Measurements from ENCODE around the gene FBXW7. TPM values are rescaled to one million over a fixed set of nuclear protein-coding genes. Genes with fewer than 3 reads are reported as not detected.
"Not testable (repeated sequence)": the region's sequence is repeated elsewhere in the genome, so short reads cannot be mapped to it uniquely, and the experiment has no call there.

The FBXW7 gene
- total RNA-seq, 1 donor from 2014 or later, result 126 TPM

DNA sequence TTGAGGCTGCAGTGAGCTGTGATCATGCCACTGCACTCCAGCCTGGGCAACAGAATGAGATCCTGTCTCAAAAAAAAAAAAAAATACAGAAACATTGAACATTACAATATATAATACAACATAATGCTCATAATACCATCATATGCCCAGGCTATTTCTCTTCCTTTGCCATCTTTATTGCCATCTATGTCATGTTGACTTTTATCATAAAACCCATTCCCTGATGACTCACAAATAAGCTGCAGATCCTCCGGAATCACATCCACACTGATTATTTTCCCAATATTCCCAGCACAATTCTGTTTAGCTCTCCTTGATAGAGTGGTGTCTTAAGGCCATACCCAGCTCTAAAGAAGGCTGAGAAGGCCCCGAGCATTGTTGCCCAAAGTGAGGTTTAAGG lies 9.2 kb upstream of the FBXW7 start:
- DNase-seq, result no peak

DNA sequence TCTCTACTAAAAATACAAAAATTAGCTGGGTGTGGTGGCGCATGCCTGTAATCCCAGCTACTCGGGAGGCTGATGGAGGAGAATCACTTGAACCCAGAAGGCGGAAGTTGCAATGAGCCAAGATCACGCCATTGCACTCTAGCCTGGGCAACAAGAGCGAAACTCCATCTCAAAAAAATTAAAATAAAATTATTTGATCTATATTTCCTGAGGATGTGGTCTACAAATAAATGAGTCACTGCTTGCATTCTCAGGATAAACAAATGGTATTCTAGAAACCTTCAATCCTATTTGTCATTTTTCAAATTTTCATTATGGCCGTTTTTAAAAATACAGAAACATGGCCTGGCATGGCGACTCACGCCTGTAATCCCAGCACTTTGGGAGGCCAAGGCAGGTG lies 8.6 kb upstream of the FBXW7 start:
- not testable (repeated sequence) for DNase-seq

GRCh38 chr4:152540941-152541340 lies 5.0 kb upstream of the FBXW7 start:
- no peak for DNase-seq

DNA sequence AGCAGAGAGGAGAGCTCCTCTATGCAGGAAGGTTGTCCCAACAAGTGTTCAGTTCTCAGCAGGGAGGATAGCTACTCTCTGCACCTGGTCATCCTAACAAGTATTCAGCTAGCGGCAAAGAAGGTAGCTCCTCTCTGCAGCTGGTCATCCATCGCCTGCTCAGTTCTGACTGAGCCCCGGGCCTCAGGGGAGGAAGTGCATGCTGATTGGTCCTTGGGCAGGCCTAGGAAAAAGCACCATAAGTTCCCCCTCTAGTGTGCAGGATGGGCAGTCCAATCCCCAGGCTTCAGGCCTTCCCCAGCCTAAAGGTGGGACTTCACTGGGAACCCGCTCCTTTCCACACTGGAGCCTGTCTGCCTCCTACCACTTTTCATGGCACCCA lies 4.4 kb upstream of the FBXW7 start:
- DNase-seq, result no peak

DNA sequence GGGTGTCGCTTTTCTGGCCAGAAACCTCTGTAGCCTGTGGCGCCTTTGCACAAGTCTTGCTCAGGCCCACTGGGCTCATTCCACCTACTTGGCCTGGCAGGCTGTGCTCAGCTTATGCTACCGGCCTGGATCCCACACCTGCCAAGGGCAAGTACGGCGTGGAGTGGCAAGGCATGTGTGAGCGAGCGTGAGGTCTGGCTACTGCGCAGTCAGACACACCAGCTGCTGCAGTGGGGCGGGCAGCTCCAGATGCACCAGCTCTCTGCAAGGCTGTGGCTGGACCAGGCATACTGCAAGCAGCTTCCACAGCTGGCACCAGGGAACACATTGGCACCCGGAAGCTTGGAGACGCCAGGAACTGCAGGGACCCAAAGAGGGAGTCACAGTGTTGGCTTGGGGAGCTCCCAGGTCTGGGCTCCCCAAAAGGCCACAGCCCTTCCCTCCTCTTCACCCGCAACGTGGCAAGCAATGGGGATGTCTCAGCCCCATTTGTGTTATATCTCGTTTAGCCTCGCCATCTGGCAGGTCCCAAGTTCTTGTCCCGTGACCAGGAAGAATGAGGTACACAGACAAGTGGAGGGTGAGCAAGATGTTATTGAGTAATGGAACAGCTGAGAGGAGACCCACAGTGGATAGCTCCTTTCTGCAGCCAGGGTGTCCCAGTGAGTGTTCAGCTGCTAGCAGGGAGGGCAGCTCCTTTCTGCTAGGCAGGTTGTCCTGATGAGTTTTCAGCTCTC lies 3.8 kb upstream of the FBXW7 start:
- no peak for DNase-seq

- DNase-seq, result no peak
Observed at GRCh38 chr4:152537881-152538280, 2.0 kb upstream of the FBXW7 start.

- DNase-seq, result no peak
Observed at GRCh38 chr4:152536545-152537182, 772 bp upstream of the FBXW7 start.

DNA sequence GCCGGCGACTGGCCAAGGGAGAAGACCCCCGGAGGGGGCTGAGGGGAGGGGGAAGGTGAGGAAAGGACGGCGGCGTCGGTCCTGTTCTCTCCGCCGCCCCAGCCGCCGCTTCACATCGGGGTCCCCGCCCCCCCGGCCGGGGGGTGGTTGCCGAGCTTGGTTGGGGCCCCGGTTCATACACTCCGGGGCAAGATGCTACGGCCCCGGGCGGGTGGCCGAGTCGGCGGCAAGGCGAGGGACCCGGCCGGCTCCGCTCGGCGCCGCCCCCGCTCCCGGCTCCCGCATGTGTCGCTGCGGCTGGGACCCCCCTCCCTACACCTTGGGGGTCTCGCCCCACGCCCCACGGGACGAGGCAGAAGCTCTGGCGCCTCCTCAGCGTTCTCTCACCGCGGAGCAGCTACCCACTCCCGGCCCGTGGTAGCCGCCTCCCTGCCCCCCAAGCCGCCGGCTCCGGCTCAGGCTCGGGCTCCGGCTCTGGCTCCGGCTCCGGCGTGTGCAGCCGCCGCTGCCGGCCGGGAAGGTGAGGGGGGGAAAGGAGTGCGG lies 461 bp downstream of the FBXW7 start:
- DNase-seq, result no peak

DNA sequence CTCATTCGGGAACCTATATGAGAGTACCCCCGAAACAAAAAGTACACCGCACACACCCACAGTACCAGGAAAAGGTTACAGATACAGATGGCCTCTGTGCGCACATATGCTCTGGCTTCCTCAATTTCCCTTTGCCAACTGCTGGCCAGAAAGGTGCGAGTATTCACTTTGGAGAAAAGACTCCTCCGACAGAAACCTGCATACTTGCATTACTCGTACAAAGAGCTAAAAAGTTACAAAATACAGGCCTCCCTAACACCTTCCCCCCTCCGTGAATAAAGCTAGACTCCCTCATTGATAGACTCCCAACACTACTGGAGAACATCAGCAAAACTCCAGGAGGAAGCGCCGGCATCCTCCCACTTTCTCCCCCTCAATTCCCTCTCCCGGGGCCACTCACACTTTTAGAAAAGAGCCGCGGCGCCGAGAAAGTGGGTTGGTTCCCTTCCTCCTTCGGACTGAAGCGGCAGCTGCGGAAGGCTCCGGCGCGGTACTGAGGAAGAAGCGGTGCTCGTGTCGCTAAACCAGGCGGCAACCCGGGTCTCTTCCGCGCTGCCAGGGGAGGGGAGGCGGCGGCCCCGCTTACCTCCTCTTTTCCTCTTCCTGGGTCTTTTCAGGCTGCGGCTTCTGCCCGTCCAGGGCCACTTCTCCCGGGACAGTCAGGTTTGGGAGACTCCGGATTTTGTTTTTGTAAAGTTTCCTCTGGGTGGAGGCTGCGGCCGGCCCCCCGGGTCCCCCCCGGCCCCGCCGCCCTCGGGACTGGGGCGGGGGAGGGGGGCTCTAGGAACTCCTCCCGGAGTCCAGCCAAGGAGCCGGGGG lies 1.1 kb downstream of the FBXW7 start:
- DNase-seq, result peak; percentile 57

GRCh38 chr4:152531479-152531878 lies 4.4 kb downstream of the FBXW7 start:
- peak; percentile 18 for DNase-seq

- DNase-seq, result no peak
Observed at GRCh38 chr4:152530600-152530999, 5.3 kb downstream of the FBXW7 start.

GRCh38 chr4:152529880-152530279 lies 6.0 kb downstream of the FBXW7 start:
- DNase-seq, result no peak

GRCh38 chr4:152528060-152528459 lies 7.8 kb downstream of the FBXW7 start:
- DNase-seq, result no peak

DNA sequence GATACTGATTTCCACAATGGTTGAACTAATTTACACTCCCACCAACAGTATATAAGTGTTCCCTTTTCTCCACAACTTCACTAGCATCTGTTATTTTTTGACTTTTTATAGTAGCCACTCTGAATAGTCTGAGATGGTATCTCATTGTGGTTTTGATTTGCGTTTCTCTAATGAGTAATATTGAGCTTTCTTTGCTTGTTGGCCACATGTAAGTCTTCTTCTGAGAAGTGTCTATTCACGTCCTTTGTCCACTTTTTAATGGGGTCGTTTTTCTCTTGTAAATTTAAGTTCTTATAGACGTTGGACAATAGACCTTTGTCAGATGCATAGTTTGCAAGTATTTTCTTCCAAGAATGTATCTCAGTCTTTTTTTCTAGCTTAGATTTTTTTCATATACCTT lies 10.0 kb downstream of the FBXW7 start:
- DNase-seq, result no peak

DNA sequence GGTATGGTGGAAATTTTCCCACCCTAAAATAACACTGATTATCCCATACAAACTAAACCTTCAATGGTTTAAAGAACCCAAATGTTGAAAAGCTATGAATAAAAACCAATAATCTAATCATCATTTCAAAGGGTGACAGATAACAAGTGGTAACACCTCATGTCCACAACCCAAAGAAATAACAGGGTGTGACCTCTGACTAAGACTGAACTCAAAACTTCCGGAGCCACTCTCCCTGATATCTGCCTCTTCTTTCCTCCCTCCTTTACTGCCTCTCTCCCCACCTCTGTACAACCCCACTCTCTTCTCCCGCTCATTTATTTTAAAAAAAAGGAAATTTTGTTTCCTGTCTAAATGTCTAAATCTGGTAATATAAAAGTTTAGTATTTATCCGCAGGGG lies 11.5 kb downstream of the FBXW7 start:
- DNase-seq, result no peak

- no peak for DNase-seq
Observed at GRCh38 chr4:152523731-152524130, 12.2 kb downstream of the FBXW7 start.

GRCh38 chr4:152522754-152523153 lies 13.1 kb downstream of the FBXW7 start:
- no peak for DNase-seq

DNA sequence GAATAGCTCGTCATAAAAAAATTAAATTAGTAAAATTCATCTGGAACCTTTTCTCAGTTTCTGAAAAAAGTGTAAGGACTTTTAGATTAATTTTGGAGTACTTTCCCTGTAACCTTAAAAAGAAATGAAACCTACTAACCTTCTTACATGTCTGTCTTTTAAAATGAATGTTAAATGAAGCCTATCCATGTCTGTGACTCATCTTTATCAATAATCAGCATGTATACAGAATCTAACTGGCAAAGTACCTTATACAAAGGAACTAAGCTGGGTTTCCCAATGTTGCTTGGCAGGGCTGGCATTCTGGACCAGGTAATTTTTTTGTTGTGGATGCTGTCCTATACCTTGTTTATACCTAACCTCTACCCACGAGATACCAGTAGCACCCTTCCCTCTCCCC lies 13.6 kb downstream of the FBXW7 start:
- DNase-seq, result no peak

DNA sequence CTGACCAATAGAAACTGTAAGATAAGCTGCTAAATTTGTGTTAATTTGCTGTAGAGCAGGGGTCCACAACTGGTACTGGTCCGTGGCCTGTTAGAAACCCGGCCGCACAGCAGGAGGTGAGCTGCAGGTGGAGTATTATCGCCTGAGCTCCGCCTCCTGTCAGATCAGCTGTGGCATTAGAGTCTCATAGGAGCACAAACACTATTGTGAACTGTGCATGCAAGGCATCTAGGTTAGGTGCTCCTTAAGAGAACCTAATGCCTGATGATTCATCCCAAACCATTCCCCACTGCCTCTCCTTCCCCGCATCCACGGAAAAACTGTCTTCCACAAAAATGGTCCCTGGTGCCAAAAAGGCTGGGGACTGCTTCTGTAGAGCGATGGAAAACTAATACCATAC lies 19.7 kb downstream of the FBXW7 start:
- DNase-seq, result no peak

- no peak for DNase-seq
Observed at GRCh38 chr4:152515678-152516077, 20.2 kb downstream of the FBXW7 start.

- DNase-seq, result no peak
Observed at GRCh38 chr4:152514356-152514755, 21.5 kb downstream of the FBXW7 start.

GRCh38 chr4:152513078-152513477 lies 22.8 kb downstream of the FBXW7 start:
- no peak for DNase-seq

GRCh38 chr4:152512483-152512882 lies 23.4 kb downstream of the FBXW7 start:
- DNase-seq, result no peak
